GM12878 (cell line): ENCODE results near the gene TSPAN15. TPM values are rescaled to one million over a fixed set of nuclear protein-coding genes. Genes with fewer than 3 reads are reported as not detected.

ENCODE experiments used
- ATAC-seq: fragments of 200-7000 bp; cut with Tn5 transposase; 3 replicates; pipeline ENCODE4 v1.9.1; 2020; ENCODE audit warnings: mild to moderate bottlenecking, moderate library complexity
- BruUV-seq: library from RNA; stranded (reverse); fragments of 400-500 nt; replicated peaks from 2 replicates; lab custom pipeline; 2021; lab: Mats Ljungman, UMichigan
- CTCF ChIA-PET: fragments of 300-600 bp; sonication (Branson Sonifier 250); formaldehyde crosslinking; extraction: SDS; loops from one replicate; lab custom pipeline; 2021; ENCODE audit warnings: inconsistent platforms; lab: Yijun Ruan, JAX
- POLR2A ChIA-PET: fragments of 350-600 bp; formaldehyde crosslinking; extraction: SDS; loops from one replicate; lab custom pipeline; 2021; ENCODE audit warnings: inconsistent platforms; lab: Charles Lee
- RAD21 ChIA-PET: fragments of 300-600 bp; sonication (Branson Sonifier 250); formaldehyde crosslinking; loops from one replicate; lab custom pipeline; 2023; ENCODE audit warnings: antibody characterized with exemption; ENCODE audit not compliant: unreplicated experiment; lab: Charles Lee
- SMC1A ChIA-PET: fragments of 300-600 bp; sonication (Branson Sonifier 250); formaldehyde crosslinking; loops from one replicate; lab custom pipeline; 2023; ENCODE audit not compliant: unreplicated experiment, uncharacterized antibody; lab: Charles Lee
- DNase-seq: peaks from one replicate; pipeline ENCODE4 v3.0.0-alpha.2; 2011; ENCODE audit warnings: low read depth, low spot score
- FAIRE-seq: peaks from 3 replicates; lab custom pipeline; 2011; peaks lifted over from hg19 to GRCh38; lab: Jason Lieb, UNC
- H2AFZ ChIP-seq: 2 replicates; pipeline ENCODE4 v1.6.0; 2011; ENCODE audit warnings: low read depth, low read length, control low read depth; ENCODE audit not compliant: control insufficient read depth
- H3K27ac ChIP-seq: 2 replicates; pipeline ENCODE4 v1.5.1; 2011; ENCODE audit warnings: control low read depth; ENCODE audit not compliant: control insufficient read depth, insufficient read depth
- H3K27me3 ChIP-seq, 2 experiments: replicated peaks in 1 of 2; 2 replicates each; pipeline versions ENCODE4 v1.6.0 to v1.6.1; 2011; ENCODE audit warnings: low read length in 1 of 2; ENCODE audit not compliant: control insufficient read depth in 2 of 2, insufficient read depth in 2 of 2
- H3K36me3 ChIP-seq, 2 experiments: 2 replicates each; pipeline ENCODE4 v1.5.1; 2011; ENCODE audit warnings: low read length in 1 of 2; ENCODE audit not compliant: control insufficient read depth in 2 of 2, insufficient read depth in 2 of 2
- H3K4me1 ChIP-seq: 2 replicates; pipeline ENCODE4 v1.6.1; 2011; ENCODE audit warnings: mild to moderate bottlenecking, low read length, moderate library complexity, mixed read lengths; ENCODE audit not compliant: control insufficient read depth, insufficient read depth
- H3K4me2 ChIP-seq: 2 replicates; pipeline ENCODE4 v1.6.0; 2011; ENCODE audit warnings: control low read depth; ENCODE audit not compliant: control insufficient read depth, insufficient read depth
- H3K4me3 ChIP-seq: fragments of 200-600 bp; sonication (generic); 2 replicates; pipeline ENCODE4 v1.5.1; 2016
- H3K79me2 ChIP-seq: 2 replicates; pipeline ENCODE4 v1.6.0; 2011; ENCODE audit warnings: low read length; ENCODE audit not compliant: control insufficient read depth, insufficient read depth
- H3K9ac ChIP-seq: 2 replicates; pipeline ENCODE4 v1.8.0; 2011; ENCODE audit warnings: low read length, control low read depth, mixed read lengths; ENCODE audit not compliant: control insufficient read depth, insufficient read depth
- H3K9me3 ChIP-seq: replicated peaks from 3 replicates; pipeline ENCODE4 v1.5.1; 2011; ENCODE audit warnings: mild to moderate bottlenecking, low read length; ENCODE audit not compliant: control insufficient read depth, insufficient read depth
- H4K20me1 ChIP-seq: 2 replicates; pipeline ENCODE4 v1.6.0; 2011; ENCODE audit not compliant: control insufficient read depth, insufficient read depth
- FOXK2 ChIP-seq: fragments of 450-650 bp; IDR thresholded peaks from 2 replicates; pipeline ENCODE4 v1.6.1; 2017; ENCODE audit warnings: mild to moderate bottlenecking, moderate library complexity
- MAX ChIP-seq: IDR thresholded peaks from 2 replicates; pipeline ENCODE4 v1.6.1; 2012; ENCODE audit warnings: low read depth, low read length, improper control_type of control experiment
- MTA3 ChIP-seq: IDR thresholded peaks from 2 replicates; pipeline ENCODE4 v1.6.1; 2012; ENCODE audit warnings: low read length, inconsistent platforms, borderline replicate concordance
- NFXL1 ChIP-seq: fragments of 450-650 bp; IDR thresholded peaks from 2 replicates; pipeline ENCODE4 v1.6.1; 2017; ENCODE audit warnings: antibody characterized with exemption, mild to moderate bottlenecking, borderline replicate concordance
- NR2C2 ChIP-seq: IDR thresholded peaks from 2 replicates; pipeline ENCODE4 v1.6.1; 2011; ENCODE audit warnings: borderline replicate concordance, low read depth; ENCODE audit not compliant: control insufficient read depth, insufficient read length
- PKNOX1 ChIP-seq: fragments of 450-650 bp; IDR thresholded peaks from 2 replicates; pipeline ENCODE4 v1.6.1; 2016; ENCODE audit warnings: mild to moderate bottlenecking
- PRDM15 ChIP-seq: fragments of 450-650 bp; formaldehyde crosslinking; IDR thresholded peaks from 2 replicates; pipeline ENCODE4 v1.4.0; 2020; ENCODE audit warnings: mild to moderate bottlenecking, moderate library complexity
- RAD51 ChIP-seq: fragments of 450-650 bp; IDR thresholded peaks from 2 replicates; pipeline ENCODE4 v1.6.1; 2016; ENCODE audit warnings: moderate library complexity, mild to moderate bottlenecking, inconsistent platforms
- SP1 ChIP-seq: IDR thresholded peaks from one replicate; pipeline ENCODE4 v1.6.1; 2011; ENCODE audit warnings: low read depth, low read length
- SUPT20H ChIP-seq: IDR thresholded peaks from 2 replicates; pipeline ENCODE4 v1.6.1; 2011; ENCODE audit warnings: low read depth, mild to moderate bottlenecking, low read length, moderate library complexity, borderline replicate concordance; ENCODE audit not compliant: control insufficient read depth
- ZBTB11 ChIP-seq: fragments of 450-650 bp; formaldehyde crosslinking; IDR thresholded peaks from 2 replicates; pipeline ENCODE4 v1.5.0; 2022; ENCODE audit warnings: mild to moderate bottlenecking, missing genetic modification characterization
- WGBS: methylation state at CpG from one replicate; pipeline ENCODE4 v1.1.6; 2016; ENCODE audit warnings: low lambda C conversion rate; ENCODE audit not compliant: insufficient replicate concordance, insufficient coverage; ENCODE audit errors: missing lambda C conversion rate; 5-methylcytosine and 5-hydroxymethylcytosine counted together
- in situ Hi-C: fragments of 300-500 bp; cut with MboI; formaldehyde crosslinking; loops from 9 replicates; pipeline ENCODE4 v1.14.3; 2018; ENCODE audit warnings: mixed read lengths
- intact Hi-C: fragments of 100-400 bp; cut with micrococcal nuclease; formaldehyde crosslinking; loops from one replicate; pipeline ENCODE4 v1.14.2; 2022; ENCODE audit not compliant: unreplicated experiment
- polyA plus RNA-seq, 11 experiments: library from polyadenylated mRNA; depleted of rRNA in 4 of 11; unstranded in 6 of 11; stranded (reverse) in 5 of 11; fragments of >200 nt; fragmentation: Nextera tagmentation in 4 of 11; fragmentation: Illumina TruSeq in 1 of 11; extraction: Ambion mirVana in 4 of 11; extraction: Trizol in 1 of 11; gene quantifications; 1 replicate in 1 of 11; 2 replicates in 10 of 11; pipeline versions ENCODE4 v1.2.1 to v1.2.3, GENCODE V29; 2011 to 2016; ENCODE audit warnings: inconsistent platforms in 2 of 11, missing spikeins in 2 of 11, low read depth in 1 of 11
- total RNA-seq, 4 experiments: library from RNA; depleted of rRNA in 3 of 4; stranded (reverse); fragments of >200 nt in 3 of 4; fragmentation: Illumina TruSeq in 1 of 4; extraction: Trizol in 1 of 4; gene quantifications; 2 replicates each; pipeline versions ENCODE4 v1.2.1 to v1.2.3, GENCODE V29; 2013 to 2021

TSPAN15 gene
- total and polyA plus RNA-seq, 10 of the 15 experiments (the other 5 are each of a cell fraction or from before 2014, with no cell fraction given), result 1.3 to 8.5 (median 2.4) TPM; not detected in 2

- TF ChIP-seq NR2C2 (no peak), FOXK2 (no peak), ZBTB11 (no peak), RAD51 (no peak), MTA3 (no peak), MAX (no peak), PKNOX1 (no peak), NFXL1 (no peak)
These were observed 24.2 kb downstream of the TSPAN15 start (continued) for GRCh38 chr10:69475433-69475830.

- BruUV-seq, result no TSS peak
- no peak for FAIRE-seq
- WGBS, result 12% methylated on average over 8 of the region's 8 CpGs
- CTCF ChIA-PET, result no interaction called here
- TF ChIP-seq PRDM15 (CRISPR knock-in tag), result no peak
- TF ChIP-seq SP1, result no peak
- no peak for TF ChIP-seq SUPT20H
- TF ChIP-seq, all 136 proteins: peak for 0
- Histone ChIP-seq H3K36me3 (no peaks in the 10 kb centered on the region), H3K9ac (no peak overlapping the region), H3K27me3 (no peaks in the 10 kb centered on the region), H3K79me2 (no peaks in the 10 kb centered on the region), H3K27ac (no peak overlapping the region), H3K4me3 (no peak overlapping the region), H2AFZ (no peak overlapping the region), H4K20me1 (no peaks in the 10 kb centered on the region), H3K4me1 (peaks cover 11% of the 10 kb centered on the region), H3K9me3 (no peaks in the 10 kb centered on the region), H3K4me2 (no peak overlapping the region)
- intact Hi-C loops (no loop called here), in situ Hi-C loops (no loop called here)
- SMC1A ChIA-PET, result no interaction called here
- RAD21 ChIA-PET, result no interaction called here
- POLR2A ChIA-PET, result no interaction called here
- no peak for DNase-seq
- ATAC-seq, result no peak
These were observed 26.8 kb downstream of the TSPAN15 start for GRCh38 chr10:69477968-69478597.
